ENCODE measurements around the gene RSPH6A. TPM values are rescaled to one million over a fixed set of nuclear protein-coding genes. Genes with fewer than 3 reads are reported as not detected.

Gene RSPH6A
- total RNA-seq, 4 donors from 2014 or later: 1.1 TPM; not detected in 3

- TF ChIP-seq CTCF (IDR thresholded peaks at IDR 0.05) (no peak), POLR2AphosphoS5 (IDR thresholded peaks at IDR 0.05) (no peak)
- no peak for DNase-seq
Observed at GRCh38 chr19:45746866-45747265, 68.2 kb downstream of the RSPH6A start.

More at GRCh38 chr19:45746866-45747265, 68.2 kb downstream of the RSPH6A start:
- in situ Hi-C loops (cut with MboI; ENCODE audit: low pct_ligation_motif_present in 1 of 4, low pct_unique_long_range_greater_than_20kb in 1 of 4, low sequenced_read_pairs in 3 of 4): no loop called here
- Histone ChIP-seq H3K27ac (no peak overlapping the region), H3K9me3 (no peaks in the 10 kb centered on the region), H3K36me3 (no peaks in the 10 kb centered on the region), H3K4me1 (no peaks in the 10 kb centered on the region), H3K27me3 (no peaks in the 10 kb centered on the region), H3K4me3 (no peak overlapping the region)
- WGBS, 2 donors (ENCODE audit: low coverage in 1 of 2): 74 to 83% methylated on average over 5 of the region's 5 CpGs
- intact Hi-C loops (cut with DNase I; ENCODE audit: low total_unique reads): no loop called here

Other genes starting within 250 kb of the RSPH6A start
- gene OPA3, start 230.5 kb downstream of the RSPH6A start, total RNA-seq: 10 to 100 TPM in 1 of 4 donors, 1 to 10 TPM in 3; 6.7 to 10.8 (median 8.6) TPM
- 1 to 10 TPM in 1 of 4 donors, under 1 TPM in 3; 0.27 to 1.4 (median 0.43) TPM for gene GPR4, start 213.1 kb downstream of the RSPH6A start, total RNA-seq
- 10 to 100 TPM; 40.8 to 64.3 (median 60.0) TPM for gene EML2, start 175.9 kb downstream of the RSPH6A start, total RNA-seq
- 10 to 100 TPM; 10.1 to 40.4 (median 14.1) TPM for gene GIPR, start 147.1 kb downstream of the RSPH6A start, total RNA-seq
- gene SNRPD2, start 123.4 kb downstream of the RSPH6A start, total RNA-seq: 100 to 1,000 TPM in 2 of 4 donors, 10 to 100 TPM in 2; 39.3 to 407 (median 93.4) TPM
- 10 to 100 TPM in 1 of 4 donors, 1 to 10 TPM in 2, under 1 TPM in 1; 0.75 to 17.3 (median 7.2) TPM for gene QPCTL, start 122.6 kb downstream of the RSPH6A start, total RNA-seq
- gene FBXO46, start 84.4 kb downstream of the RSPH6A start, total RNA-seq: 10 to 100 TPM; 14.1 to 40.8 (median 19.6) TPM
- gene MEIOSIN, start 81.9 kb downstream of the RSPH6A start, total RNA-seq: not detected
- gene SIX5, start 46.1 kb downstream of the RSPH6A start, total RNA-seq: 10 to 100 TPM in 2 of 4 donors, 1 to 10 TPM in 2; 6.7 to 40.4 (median 9.7) TPM
- gene DMPK, start 32.8 kb downstream of the RSPH6A start, total RNA-seq: 100 to 1,000 TPM in 2 of 4 donors, 10 to 100 TPM in 2; 19.1 to 237 (median 69.2) TPM
- 10 to 100 TPM; 26.8 to 72.9 (median 54.8) TPM for gene DMWD, start 22.5 kb downstream of the RSPH6A start, total RNA-seq
- 100 to 1,000 TPM in 2 of 4 donors, 10 to 100 TPM in 2; 35.2 to 189 (median 81.9) TPM for gene SYMPK, start 47.8 kb upstream of the RSPH6A start, total RNA-seq
- 10 to 100 TPM in 2 of 4 donors, 1 to 10 TPM in 2; 1.9 to 24.4 (median 9.2) TPM for gene FOXA3, start 49.0 kb upstream of the RSPH6A start, total RNA-seq
- gene IRF2BP1, start 70.8 kb upstream of the RSPH6A start, total RNA-seq: 10 to 100 TPM; 24.9 to 34.1 (median 29.5) TPM
- 10 to 100 TPM in 2 of 4 donors, 1 to 10 TPM in 2; 5.5 to 26.9 (median 8.9) TPM for gene MYPOP, start 87.3 kb upstream of the RSPH6A start, total RNA-seq
- gene NANOS2, start 99.5 kb upstream of the RSPH6A start, total RNA-seq: not detected
- gene NOVA2, start 158.6 kb upstream of the RSPH6A start, total RNA-seq: 1 to 10 TPM in 1 of 4 donors, under 1 TPM in 2, not detected in 1; 0.41 to 2.2 (median 1.00) TPM
- 10 to 100 TPM in 2 of 4 donors, 1 to 10 TPM in 2; 7.8 to 18.7 (median 10.6) TPM for gene CCDC61, start 180.2 kb upstream of the RSPH6A start, total RNA-seq
- not detected for gene PGLYRP1, start 207.7 kb upstream of the RSPH6A start, total RNA-seq
- not detected for gene IGFL4, start 225.7 kb upstream of the RSPH6A start, total RNA-seq